GM18858 (cell line): ENCODE results near the gene SUCO.
"Not testable (repeated sequence)": the region's sequence is repeated elsewhere in the genome, so short reads cannot be mapped to it uniquely, and the experiment has no call there.

Experiments
- ATAC-seq: cut with Tn5 transposase; IDR thresholded peaks from one replicate; pipeline ENCODE4 v1.9.1; 2021; ENCODE audit not compliant: unreplicated experiment

SUCO gene

DNA sequence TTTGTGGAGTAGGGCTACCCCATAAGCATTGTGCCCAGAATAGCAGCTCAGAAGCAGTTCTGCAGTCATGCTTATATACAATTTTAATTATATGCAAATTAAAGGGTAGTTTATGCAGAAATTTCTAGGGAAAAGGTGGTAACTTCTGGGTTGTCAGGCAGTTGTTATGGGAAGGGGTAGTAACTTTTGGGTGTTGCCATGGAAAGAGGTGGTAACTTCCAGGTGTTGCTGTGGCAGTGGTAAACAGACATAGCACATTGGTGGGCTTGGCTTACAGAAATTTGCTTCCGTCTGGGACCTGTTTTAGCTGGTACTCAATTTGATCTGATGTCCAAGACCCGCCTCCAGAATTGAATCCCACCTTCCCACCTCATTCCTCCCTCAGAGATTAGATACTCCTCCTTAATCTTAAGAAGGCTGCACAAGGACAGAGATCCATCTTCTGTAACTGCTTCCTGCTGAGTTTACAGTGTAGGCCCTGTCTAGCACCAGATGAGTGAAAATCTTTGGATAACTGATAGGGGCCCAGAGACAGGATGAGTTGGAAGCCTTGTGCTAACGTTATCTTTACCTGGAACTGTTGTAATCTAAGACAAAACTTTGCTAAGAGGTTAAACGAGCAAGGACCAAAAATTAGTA lies 26.7 kb downstream of the SUCO start:
- no peak for ATAC-seq

DNA sequence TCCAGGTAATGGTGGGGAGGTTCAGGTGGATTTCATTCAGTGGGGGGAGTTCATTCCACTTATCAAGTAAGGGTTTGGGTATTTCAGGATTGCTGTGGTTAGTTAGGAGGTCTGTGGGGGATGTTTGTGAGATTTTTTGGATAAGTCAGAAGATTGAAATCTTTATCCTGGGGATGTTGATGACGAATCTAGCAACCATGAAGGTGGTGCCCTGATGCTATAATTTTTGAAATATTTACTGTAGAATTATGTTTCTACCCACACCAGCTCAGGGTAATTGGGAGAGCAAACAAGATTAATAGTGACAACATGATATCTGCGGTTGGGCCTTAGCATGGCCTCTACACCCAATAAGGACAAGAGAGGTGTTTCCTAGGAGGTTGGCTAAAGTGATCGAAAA lies 28.3 kb downstream of the SUCO start:
- ATAC-seq, result no peak

DNA sequence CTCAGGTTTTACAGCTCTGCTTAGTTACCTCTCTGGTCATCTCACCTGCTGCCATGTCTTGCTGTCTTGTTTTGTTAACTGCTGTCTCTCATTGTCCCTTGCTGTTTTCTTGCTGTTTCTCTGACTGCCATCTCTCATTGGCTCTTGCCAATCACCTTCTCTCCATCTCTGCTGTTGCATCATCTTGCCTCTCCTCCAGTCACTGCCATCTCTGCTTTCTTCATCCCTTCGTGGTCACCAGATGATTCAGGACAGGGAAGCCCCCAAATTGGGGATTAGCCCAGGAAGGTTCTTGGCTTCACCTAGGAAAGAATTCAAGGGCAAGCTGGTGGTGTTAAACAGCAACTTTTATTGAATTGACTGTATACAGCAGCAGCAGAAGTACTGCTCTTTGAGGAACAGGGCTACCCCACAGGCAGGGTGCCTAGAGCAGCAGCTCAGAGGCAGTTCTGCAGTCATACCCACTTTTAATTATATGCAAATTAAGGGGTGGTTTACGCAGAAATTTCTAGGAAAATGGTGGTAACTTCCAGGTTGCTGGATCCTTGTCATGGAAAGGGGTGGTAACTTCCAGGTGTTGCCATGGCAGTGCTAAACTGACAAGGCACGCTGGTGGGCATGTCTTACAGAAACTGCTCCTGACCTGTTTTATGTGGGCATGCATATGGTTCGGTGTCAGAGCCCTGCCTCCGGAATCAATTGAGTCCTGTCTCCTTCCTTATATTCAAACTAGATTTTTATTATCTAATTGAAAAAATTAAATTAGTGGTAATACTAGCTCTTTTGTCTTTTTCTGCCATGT lies 33.4 kb downstream of the SUCO start:
- ATAC-seq, result no peak

DNA sequence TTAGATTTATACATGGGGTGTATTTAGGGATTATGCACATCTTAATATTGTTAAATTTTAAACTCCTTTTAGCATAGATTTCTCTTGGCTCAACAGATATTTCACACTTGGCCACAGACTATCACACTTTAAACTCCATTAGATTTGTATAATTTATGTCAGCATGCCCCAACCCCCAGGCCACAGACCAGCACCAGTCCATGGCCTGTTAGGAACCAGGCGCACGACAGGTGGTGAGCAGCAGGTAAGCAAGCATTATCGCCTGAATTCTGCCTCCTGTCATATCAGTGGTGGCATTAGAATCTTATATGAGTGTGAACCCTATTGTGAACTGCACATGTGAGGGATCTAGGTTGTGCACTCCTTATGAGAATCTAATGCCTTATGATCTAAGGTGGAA lies 34.8 kb downstream of the SUCO start:
- no peak for ATAC-seq

DNA sequence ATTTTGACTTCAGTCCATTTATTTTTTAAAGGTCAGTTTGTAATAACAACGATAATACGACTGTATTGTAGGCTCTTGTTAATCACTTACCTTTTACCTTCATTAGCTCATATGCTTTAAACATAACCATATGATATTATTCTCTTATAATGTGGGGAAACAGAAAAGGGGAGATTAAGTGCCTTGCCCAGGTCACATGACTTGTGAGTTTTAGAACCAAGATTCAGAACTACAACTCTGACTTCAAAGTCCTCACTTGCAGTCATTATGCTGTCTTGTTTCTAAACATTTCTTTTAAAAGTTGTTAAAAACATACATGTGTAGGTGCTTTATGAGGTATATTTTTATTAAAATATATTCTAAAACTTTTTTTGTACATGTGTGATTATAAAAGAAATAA lies 41.1 kb downstream of the SUCO start:
- no peak for ATAC-seq

DNA sequence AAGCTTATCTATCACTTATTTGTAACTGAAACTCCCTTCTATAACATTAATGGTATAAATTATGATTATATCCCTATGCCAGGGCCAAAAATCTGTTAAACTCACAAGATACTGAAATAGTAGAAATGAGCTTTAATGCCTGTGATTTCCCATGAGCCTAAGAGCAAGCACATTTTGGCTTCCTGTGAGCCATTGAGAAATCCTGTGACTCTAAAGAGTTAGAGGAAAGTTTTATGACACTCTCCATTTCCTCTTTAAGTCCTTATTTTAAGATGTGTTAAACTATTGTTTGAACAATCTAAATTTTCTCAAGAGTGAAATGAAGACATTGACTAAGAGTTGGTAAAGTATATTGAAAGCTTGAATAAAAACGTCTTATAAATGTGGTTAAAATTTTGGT lies 45.6 kb downstream of the SUCO start:
- ATAC-seq, result no peak

DNA sequence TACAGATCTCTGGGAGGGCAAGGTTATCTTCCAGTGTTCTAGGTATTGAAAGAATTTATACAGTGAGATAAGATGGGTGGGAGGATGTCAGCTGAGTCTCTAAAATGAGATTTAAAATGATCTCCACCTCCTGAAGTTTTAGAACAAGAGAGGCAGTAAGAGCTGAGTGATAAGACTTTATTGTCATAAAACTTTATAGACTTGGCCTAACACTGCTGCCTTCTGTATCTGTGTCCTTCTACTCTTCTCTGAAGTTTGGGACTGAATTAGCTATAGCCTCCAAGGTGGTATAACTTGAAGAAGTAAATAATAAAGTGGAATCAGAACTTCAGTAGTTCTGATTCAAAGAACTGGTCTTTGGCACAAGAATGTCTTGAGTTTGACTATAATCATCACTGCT lies 48.3 kb downstream of the SUCO start:
- ATAC-seq, result no peak

DNA sequence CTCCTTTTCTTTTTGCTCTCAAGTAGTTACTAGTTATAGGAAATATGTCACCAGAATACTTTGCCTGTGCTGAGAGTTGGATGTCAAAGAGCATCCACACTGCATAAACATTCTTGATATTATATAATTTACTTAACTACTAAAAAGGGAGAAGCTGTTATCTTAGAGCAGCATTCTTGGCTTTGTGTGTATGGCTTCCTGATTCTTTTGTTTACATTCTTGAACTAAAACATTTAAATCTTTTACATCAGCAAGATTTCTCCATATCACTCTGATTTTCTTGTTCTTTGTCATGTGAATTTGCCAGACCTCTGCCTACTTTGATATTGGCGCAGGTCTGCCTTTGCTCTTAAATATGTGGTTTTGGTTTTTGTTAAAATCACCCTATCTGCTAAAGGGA lies 48.8 kb downstream of the SUCO start:
- no peak for ATAC-seq

DNA sequence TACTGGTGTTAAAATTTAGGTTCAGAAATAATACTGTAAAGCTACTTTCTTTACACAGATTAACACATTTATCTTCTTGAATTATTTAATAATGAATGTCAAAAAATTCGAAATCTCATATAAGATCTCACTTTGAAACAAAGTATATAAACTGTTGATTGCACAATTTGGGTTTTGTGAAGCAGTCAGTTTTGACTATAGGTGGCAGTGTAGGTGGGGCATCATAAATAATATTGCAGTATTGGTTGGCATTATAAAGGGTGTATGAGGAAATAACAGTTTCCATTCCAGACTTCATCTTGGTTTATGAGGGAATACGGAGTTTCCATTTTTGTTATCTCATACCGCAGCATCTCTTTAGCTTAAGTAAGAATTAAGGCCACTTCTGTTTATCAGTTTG lies 49.9 kb downstream of the SUCO start:
- ATAC-seq, result no peak

DNA sequence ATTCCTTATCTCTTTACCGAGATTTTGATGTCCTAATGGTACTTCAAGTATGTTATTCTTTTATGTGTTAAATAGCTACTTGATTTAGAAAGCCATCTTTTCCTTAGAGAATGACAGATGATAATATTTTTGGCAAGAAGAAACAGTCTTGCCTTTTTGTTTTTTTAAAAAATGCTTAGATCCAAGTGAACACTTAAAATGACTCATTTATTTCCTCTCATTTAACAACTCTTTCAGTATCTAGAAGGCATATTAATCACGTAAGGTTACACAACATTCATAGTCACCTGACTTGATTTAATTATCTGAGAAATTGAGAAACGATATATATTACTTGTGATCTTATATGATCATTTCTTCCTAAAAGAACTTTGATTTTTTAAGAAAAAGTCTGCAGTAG lies 52.4 kb downstream of the SUCO start:
- no peak for ATAC-seq

DNA sequence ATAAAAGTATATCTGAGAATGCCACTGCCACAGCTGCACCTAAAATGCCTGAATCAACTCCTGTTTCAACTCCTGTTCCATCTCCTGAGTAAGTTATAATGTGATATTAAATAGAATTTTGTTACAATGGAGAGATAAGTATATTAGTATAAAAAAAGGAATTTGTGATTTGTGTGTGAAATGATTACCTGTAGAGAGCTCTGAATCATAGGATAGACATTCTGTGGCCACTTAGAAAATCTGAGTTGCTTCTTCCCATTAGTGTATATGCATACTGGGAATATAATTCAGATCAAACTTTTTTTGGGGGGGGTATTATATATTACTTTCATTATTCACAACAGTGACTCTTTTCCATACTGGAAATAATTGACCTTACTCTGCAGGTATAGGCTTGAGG lies 52.9 kb downstream of the SUCO start:
- ATAC-seq, result no peak

DNA sequence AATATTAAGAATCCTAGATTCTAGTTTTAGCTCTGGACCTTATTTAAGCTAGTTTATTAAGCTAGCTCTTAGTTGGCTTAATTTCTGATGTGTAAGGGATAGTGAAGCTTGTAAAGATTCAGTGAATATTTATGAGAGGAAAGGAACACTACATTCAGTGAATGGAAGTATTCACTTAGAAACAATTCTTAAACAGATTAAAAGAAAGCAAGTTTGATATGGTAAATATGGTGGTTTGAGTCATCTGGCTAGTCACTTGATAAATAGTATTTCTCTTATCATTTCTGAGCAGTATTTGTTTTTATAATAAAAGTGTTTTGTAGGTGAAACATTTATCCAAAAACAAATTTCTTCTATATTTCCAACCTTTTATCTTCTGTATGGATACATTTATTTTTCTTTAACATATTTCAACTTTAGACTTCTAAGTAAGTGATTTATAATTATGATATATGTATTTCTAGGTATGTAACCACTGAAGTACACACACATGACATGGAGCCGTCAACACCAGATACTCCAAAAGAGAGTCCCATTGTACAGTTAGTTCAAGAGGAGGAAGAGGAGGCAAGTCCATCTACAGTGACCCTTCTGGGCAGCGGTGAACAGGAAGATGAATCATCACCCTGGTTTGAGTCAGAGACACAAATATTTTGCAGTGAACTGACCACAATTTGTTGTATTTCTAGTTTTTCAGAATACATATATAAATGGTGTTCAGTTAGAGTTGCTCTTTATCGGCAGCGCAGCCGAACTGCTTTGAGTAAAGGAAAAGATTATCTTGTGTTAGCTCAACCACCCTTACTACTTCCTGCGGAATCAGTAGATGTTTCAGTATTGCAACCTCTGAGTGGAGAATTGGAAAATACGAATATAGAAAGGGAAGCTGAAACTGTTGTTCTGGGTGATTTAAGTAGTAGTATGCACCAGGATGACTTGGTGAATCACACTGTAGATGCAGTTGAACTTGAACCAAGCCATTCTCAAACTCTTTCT lies 55.6 kb downstream of the SUCO start:
- no peak for ATAC-seq

DNA sequence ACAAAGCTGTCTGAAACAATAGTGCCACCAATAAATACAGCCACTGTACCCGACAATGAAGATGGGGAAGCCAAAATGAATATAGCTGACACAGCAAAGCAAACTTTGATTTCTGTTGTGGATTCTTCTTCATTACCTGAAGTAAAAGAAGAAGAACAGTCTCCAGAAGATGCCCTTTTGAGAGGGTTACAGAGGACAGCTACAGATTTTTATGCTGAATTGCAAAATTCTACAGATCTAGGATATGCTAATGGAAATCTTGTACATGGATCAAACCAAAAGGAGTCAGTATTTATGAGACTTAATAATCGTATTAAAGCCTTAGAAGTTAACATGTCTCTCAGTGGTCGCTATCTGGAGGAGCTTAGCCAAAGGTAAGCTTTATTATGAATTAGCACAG lies 56.6 kb downstream of the SUCO start:
- no peak for ATAC-seq

DNA sequence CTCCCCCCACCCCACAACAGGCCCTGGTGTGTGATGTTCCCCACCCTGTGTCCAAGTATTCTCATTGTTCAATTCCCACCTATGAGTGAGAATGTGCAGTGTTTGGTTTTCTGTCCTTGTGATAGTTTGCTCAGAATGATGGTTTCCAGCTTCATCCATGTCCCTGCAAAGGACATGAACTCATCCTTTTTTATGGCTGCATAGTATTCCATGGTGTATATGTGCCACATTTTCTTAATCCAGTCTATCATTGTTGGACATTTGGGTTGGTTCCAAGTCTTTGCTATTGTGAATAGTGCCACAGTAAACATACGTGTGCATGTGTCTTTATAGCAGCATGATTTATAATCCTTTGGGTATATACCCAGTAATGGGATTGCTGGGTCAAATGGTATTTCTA lies 58.5 kb downstream of the SUCO start:
- not testable (repeated sequence) for ATAC-seq

DNA sequence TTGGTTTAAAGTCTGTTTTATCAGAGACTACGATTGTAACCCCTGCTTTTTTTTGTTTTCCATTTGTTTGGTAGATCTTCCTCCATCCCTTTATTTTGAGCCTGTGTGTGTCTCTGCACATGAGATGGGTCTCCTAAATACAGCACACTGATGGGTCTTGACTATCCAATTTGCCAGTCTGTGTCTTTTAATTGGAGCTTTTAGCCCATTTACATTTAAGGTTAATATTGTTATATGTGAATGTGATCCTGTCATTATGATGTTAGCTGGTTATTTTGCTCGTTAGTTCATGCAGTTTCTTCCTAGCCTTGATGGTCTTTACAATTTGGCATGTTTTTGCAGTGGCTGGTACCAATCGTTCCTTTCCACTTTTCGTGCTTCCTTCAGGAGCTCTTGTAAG lies 62.1 kb downstream of the SUCO start:
- ATAC-seq, result not testable (repeated sequence)

DNA sequence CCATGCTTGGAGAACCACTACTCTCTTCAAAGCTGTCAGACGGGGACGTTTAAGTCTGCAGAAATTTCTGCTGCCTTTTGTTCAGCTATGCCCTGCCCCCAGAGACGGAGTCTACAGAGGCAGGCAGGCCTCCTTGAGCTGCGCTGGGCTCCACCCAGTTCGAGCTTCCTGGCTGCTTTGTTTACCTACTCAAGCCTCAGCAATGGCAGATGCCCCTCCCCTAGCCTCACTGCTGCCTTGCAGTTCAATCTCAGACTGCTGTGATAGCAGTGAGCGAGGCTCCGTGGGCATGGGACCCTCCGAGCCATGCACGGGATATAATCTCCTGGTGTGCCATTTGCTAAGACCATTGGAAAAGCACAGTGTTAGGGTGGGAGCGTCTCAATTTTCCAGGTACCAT lies 63.8 kb downstream of the SUCO start:
- ATAC-seq, result not testable (repeated sequence)

DNA sequence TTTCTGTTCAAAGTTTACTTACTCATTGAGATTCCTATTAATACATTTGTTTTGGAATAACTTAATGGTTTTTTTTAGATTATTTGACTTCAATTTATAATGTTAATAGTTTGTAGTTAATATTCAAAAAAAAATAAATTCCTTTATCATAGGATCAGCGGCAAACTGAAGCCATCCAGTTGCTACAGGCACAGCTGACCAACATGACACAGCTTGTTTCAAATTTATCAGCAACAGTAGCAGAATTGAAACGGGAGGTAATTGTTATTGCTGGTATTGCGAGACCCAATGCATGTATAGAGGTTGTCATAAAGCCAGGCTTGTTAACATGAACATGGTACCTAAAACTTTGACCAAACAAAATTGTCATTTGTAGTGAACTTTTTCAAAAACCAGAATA lies 67.0 kb downstream of the SUCO start:
- ATAC-seq, result no peak

DNA sequence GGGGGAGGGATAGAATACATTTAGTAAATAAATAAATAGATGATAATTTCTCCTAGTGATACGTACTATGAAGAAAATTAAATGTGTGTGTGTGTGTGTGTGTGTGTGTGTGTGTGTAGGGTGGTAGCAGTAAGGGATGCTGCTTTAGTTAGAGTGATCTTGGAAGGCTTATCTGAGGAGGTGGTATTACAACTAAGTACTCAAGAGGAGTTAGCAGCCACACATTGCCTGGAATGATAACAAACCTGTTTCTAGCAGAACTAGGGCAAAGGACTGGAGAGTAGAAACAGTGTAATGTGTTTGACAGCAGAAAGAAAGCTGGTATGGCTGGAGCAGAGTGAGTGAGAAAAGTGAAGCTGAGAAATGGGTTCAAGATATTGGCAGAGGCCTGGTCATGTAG lies 67.7 kb downstream of the SUCO start:
- no peak for ATAC-seq

DNA sequence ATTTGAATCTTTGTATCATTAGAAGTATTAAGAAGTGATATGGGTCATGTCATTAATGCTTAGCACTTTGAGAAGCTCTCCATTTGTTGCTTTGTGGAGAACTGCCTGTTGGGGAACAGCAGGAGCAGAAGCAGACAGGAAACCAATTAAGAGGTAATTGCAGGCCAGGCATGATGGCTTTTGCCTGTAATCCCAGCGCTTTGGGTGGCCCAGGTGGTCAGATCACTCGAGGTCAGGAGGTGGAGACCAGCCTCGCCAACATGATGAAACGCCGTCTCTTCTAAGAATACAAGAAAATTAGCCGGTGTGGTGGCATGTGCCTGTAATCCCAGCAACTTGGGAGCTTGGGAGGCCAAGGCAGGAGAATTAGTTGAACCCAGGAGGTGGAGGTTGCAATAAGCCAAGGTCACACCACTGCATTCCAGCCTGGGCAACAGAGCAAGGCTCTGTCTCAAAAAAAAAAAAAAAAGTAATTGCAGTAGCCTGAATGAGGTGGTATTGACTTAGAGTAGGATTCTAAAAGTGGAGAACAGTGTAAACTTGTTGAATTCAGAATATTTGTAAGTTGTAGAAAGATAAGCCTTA lies 68.2 kb downstream of the SUCO start:
- no peak for ATAC-seq

DNA sequence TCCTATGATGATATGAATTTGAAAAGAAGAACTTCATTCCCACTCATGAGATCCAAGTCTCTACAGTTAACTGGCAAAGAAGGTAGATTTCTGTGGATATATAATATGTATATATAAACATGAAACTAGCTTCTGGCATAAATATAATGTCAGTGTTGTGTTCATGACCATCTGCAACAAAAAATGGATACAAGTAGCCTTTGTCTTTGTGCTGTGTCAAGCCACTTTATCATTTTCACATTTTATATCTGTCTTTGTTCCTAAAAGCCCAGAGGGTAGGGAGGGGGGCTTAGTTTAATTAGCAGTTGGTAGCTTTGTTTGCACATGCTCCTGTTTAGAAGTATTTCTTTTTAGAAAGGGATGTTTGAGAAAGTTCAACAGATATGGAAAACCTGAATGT lies 69.8 kb downstream of the SUCO start:
- no peak for ATAC-seq

DNA sequence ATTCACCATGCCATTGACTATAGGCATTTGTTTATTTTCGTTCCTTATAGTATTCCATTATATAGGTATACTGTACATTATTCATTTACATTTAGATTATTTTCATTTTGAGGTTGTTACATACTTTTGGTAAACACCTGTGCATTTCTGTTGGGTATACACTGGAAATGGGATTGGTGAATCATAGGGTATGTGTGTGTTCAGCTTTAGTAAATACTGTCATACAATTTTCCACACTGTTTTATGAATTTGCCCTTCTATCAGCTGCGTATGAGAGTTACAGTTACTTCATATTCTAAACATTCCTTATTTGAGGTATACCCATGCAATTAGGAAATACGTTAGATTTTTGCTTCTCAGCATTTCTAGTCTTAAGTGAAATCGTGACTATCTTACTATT lies 70.9 kb downstream of the SUCO start:
- ATAC-seq, result no peak
